Measurements from ENCODE around the gene ANGPTL4. TPM values are rescaled to one million over a fixed set of nuclear protein-coding genes. Genes with fewer than 3 reads are reported as not detected.

ANGPTL4 gene
- total and polyA plus RNA-seq, 4 donors, result 10.1 to 45.1 (median 29.7) TPM

DNA sequence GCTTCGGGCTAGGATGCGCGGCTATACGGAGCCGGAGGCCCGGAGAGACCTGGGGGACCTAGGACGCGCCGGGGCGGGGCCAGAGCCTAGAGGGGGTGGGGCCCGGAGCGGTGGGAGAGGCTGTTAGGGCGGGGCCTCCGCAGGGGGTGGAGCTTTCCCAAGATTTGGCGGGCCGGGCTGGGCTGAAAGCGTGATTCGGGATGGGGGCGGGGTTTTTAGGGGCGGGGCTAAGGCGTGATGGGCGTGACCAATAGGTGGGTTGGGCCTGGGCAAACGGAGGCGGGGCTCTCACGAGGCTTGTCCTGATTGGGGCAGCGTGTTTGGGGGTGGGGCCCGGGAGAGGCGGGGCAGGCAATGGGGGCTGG, 26.6 kb downstream of the ANGPTL4 start:
- H3K36me3 ChIP-seq (ENCODE audit: control insufficient read depth in 1 of 2, insufficient read depth in 2 of 2, low read length in 1 of 2), result no peaks in the 10 kb centered on the region
- no peaks in the 10 kb centered on the region for H3K27me3 ChIP-seq (ENCODE audit: control insufficient read depth in 1 of 2, insufficient read depth in 2 of 2, low read length in 1 of 2)
- ATAC-seq (ENCODE audit: low FRiP score), result peak; percentile 93
- WGBS, 2 donors, result 0 to 1% methylated on average over 21 to 28 of the region's 28 CpGs
- peak overlapping the region; percentile 76 to 97 for H3K4me3 ChIP-seq (ENCODE audit: low read length in 2 of 2)
- intact Hi-C loops (cut with DNase I), result loop anchor here (1.0 to 5.0 kb wide), 3 partner anchors 28 to 448 kb away; partner anchors contain the start of gene TIMM44 (in 1 of the 2)
- no peaks in the 10 kb centered on the region for H3K4me1 ChIP-seq (ENCODE audit: control insufficient read depth in 1 of 2, insufficient read depth in 2 of 2, low read length in 2 of 2)
- H3K27ac ChIP-seq (ENCODE audit: low read depth in 1 of 2, low read length in 2 of 2), result peak overlapping the region; percentile 80 to 100
- H3K9me3 ChIP-seq (ENCODE audit: control insufficient read depth, low read length), result no peaks in the 10 kb centered on the region
- peak; percentile 96 to 99 for DNase-seq

DNA sequence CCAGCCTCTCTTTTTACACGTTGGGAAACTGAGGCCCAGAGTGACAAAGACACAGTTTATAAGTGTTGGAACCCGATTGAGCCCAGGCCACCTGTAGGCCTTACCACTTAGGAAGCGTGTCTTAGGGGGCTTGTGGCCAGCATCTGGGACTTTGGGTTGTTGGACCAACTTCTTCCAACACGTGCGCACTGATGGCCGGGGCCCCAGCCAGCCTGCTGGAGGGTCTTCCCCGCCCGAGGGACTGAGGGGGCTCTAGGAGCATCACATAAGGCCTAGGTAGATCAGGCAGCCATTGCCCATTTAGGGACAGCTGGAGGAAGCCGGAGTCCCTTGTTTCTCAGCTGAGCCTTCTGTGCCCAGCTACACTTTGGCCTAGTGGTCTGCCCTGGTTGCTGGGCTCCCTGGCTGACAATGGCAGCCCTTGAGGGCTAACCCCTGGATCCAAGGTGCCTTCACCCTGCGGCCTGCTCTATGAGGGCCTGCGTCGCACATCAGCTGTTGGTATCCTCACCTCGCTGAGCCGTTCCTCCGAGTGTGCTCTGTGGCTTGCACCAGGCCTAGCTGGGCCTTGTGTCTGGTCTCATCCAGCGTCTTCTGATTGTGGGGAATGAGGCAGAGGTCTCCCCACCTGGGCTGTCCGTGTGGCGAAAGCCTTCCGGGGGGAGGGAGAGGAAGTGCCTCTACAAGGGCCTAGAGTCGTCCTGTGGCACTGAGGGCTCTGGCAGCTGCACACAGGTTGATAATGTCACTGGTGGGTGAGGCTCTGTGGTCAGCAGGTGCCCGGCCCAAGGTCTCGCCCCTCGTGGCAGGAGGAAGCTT, 27.5 kb downstream of the ANGPTL4 start:
- intact Hi-C loops (cut with DNase I), result loop anchor here (2.0 to 5.0 kb wide), 3 partner anchors 29 to 449 kb away; partner anchors contain the start of gene TIMM44 (in 1 of the 2)
- no peak for ATAC-seq (ENCODE audit: low FRiP score)

DNA sequence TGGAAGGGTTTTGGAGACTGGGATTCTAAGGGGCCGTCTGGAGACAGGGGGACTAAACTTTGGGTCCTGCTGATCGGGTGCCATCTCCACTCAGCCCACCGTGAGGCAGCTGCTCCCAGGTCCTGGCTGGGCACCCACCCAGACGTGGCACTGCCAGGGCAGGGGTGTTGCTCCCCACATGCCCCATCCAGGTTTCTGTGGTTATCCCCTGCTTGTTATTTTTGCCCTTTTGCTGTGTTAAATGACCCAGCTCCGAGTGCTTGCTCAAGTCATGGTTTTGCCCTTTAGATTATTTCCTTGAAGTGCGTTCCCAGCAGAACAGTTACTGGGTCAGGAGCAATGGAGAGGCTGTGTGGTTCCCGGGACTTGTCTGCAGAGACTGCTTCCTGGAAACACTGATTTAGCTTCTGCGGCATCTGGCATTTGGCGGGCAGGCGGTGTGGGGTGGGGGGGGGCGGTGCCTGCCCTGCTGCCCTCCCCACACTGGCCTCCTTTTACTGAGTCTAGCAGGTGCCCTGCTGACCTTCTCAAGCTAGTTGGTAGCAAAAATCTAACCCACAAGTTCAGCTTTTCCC, 28.1 kb downstream of the ANGPTL4 start:
- Histone ChIP-seq H3K4me1 (ENCODE audit: control insufficient read depth in 1 of 2, insufficient read depth in 2 of 2, low read length in 2 of 2) (no peaks in the 10 kb centered on the region), H3K4me3 (ENCODE audit: low read length in 2 of 2) (no peak overlapping the region), H3K9me3 (ENCODE audit: control insufficient read depth, low read length) (no peaks in the 10 kb centered on the region), H3K27me3 (ENCODE audit: control insufficient read depth in 1 of 2, insufficient read depth in 2 of 2, low read length in 1 of 2) (no peaks in the 10 kb centered on the region), H3K27ac (ENCODE audit: low read depth in 1 of 2, low read length in 2 of 2) (peak overlapping the region in 1 of 2 donors; percentile 73), H3K36me3 (ENCODE audit: control insufficient read depth in 1 of 2, insufficient read depth in 2 of 2, low read length in 1 of 2) (no peaks in the 10 kb centered on the region)
- 14 to 21% methylated on average over 10 to 11 of the region's 11 CpGs for WGBS, 2 donors
- ATAC-seq (ENCODE audit: low FRiP score), result no peak
- DNase-seq, result no peak
- intact Hi-C loops (cut with DNase I), result loop anchor here (2.0 to 5.0 kb wide), 2 partner anchors 37 to 450 kb away; partner anchors contain the start of gene TIMM44 (in 1 of the 2)

More for the DNA sequence above, 27.5 kb downstream of the ANGPTL4 start:
- Histone ChIP-seq H3K9me3 (ENCODE audit: control insufficient read depth, low read length) (no peaks in the 10 kb centered on the region), H3K36me3 (ENCODE audit: control insufficient read depth in 1 of 2, insufficient read depth in 2 of 2, low read length in 1 of 2) (no peaks in the 10 kb centered on the region), H3K27ac (ENCODE audit: low read depth in 1 of 2, low read length in 2 of 2) (peak overlapping the region in 1 of 2 donors; percentile 73), H3K27me3 (ENCODE audit: control insufficient read depth in 1 of 2, insufficient read depth in 2 of 2, low read length in 1 of 2) (no peaks in the 10 kb centered on the region), H3K4me3 (ENCODE audit: low read length in 2 of 2) (no peak overlapping the region), H3K4me1 (ENCODE audit: control insufficient read depth in 1 of 2, insufficient read depth in 2 of 2, low read length in 2 of 2) (no peaks in the 10 kb centered on the region)
- WGBS, 2 donors, result 69 to 70% methylated on average over 23 of the region's 23 CpGs
- DNase-seq, result no peak

DNA sequence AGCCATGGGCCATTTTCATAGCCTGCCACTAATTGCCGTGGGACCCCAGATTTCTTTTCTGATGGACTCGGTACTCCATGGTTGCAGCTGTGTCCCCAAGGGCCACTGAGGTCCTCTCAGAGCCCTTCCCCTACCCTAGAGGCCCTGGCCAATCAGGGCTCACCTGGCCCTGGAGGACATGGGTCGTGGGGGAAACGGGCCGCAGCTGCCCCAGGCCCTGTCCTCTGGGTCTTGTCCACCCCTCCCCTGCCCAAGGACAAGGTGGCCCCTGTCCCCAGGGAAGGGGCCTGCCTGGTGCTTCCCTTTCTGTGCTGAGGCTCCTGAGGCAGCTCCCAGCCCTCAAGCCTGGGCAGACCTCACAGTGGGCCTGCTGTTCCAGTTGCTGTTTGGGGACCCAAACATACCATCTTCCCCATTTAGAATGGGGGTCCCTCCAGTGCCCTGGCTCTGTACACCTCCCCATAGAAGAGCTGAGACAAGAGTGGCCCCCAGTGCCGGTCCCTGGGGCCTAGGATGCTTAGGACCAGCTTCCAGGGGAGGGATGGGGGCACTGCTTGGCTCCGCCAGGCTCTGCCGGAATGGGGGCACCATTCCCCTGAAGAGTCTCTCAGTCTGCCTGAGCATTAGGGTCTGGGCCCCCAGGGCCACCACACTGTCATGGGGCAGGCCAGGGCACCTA, 29.4 kb downstream of the ANGPTL4 start:
- Histone ChIP-seq H3K4me3 (ENCODE audit: low read length in 2 of 2) (no peak overlapping the region), H3K4me1 (ENCODE audit: control insufficient read depth in 1 of 2, insufficient read depth in 2 of 2, low read length in 2 of 2) (no peaks in the 10 kb centered on the region), H3K27me3 (ENCODE audit: control insufficient read depth in 1 of 2, insufficient read depth in 2 of 2, low read length in 1 of 2) (no peaks in the 10 kb centered on the region), H3K27ac (ENCODE audit: low read depth in 1 of 2, low read length in 2 of 2) (no peak overlapping the region), H3K9me3 (ENCODE audit: control insufficient read depth, low read length) (no peaks in the 10 kb centered on the region), H3K36me3 (ENCODE audit: control insufficient read depth in 1 of 2, insufficient read depth in 2 of 2, low read length in 1 of 2) (no peaks in the 10 kb centered on the region)
- ATAC-seq (ENCODE audit: low FRiP score) (no peak), DNase-seq (no peak)
- intact Hi-C loops (cut with DNase I), result loop anchor here (2.0 to 5.0 kb wide), 2 partner anchors 39 to 451 kb away; partner anchors contain the start of gene TIMM44 (in 1 of the 2)
- 65 to 70% methylated on average over 8 of the region's 8 CpGs for WGBS, 2 donors

DNA sequence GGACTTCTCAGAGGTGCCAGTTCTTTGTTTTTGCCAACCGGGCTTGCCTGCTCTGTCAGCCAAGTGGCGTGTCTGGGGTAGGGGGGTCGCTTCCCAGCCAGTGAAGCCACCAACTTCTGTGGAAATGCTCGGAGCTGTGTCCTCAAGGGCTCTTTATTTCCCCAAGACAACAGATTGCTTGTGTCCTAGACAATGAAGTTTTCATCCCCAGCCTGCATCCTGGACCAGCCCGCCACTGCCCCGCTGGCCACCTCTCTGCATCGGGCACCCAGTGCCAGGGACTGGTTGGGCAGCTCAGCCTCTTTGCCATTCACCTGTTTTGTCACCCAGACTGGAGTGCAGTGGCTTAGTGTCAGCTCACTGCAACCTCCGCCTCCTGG, 29.9 kb downstream of the ANGPTL4 start:
- H3K4me1 ChIP-seq (ENCODE audit: control insufficient read depth in 1 of 2, insufficient read depth in 2 of 2, low read length in 2 of 2), result no peaks in the 10 kb centered on the region
- H3K36me3 ChIP-seq (ENCODE audit: control insufficient read depth in 1 of 2, insufficient read depth in 2 of 2, low read length in 1 of 2), result no peaks in the 10 kb centered on the region
- H3K27ac ChIP-seq (ENCODE audit: low read depth in 1 of 2, low read length in 2 of 2), result no peak overlapping the region
- H3K9me3 ChIP-seq (ENCODE audit: control insufficient read depth, low read length), result no peaks in the 10 kb centered on the region
- intact Hi-C loops (cut with DNase I), result loop anchor here (2.0 to 5.0 kb wide), 2 partner anchors 39 to 452 kb away; partner anchors contain the start of gene TIMM44 (in 1 of the 2)
- ATAC-seq (ENCODE audit: low FRiP score), result no peak
- no peaks in the 10 kb centered on the region for H3K27me3 ChIP-seq (ENCODE audit: control insufficient read depth in 1 of 2, insufficient read depth in 2 of 2, low read length in 1 of 2)
- H3K4me3 ChIP-seq (ENCODE audit: low read length in 2 of 2), result no peak overlapping the region
- DNase-seq, result no peak
- 69 to 73% methylated on average over 8 of the region's 8 CpGs for WGBS, 2 donors

DNA sequence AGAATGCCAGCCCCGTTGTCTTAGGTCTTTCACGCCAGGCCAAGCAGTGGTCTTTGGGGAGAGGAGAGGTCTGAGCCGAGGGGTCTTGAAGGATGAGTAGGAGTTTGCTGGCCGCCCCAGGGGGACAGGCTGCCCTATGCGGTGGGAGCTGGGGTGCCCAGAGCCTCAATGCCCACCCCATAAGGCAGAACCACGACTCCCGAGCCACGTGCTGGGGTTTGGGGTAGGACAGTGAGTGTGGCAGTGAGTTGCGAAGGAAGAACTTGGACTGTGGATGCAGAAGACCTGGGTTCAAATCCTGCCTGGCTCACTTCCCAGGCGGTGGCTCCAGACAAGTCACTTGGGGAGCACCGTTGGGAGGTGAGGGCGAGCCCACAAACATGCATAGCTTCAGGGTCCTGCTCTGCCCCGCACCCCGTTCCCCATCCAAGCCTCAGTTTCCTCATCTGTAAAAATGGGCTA, 31.7 kb downstream of the ANGPTL4 start:
- ATAC-seq (ENCODE audit: low FRiP score), result no peak
- 87 to 90% methylated on average over 14 of the region's 14 CpGs for WGBS, 2 donors
- Histone ChIP-seq H3K4me1 (ENCODE audit: control insufficient read depth in 1 of 2, insufficient read depth in 2 of 2, low read length in 2 of 2) (no peaks in the 10 kb centered on the region), H3K27ac (ENCODE audit: low read depth in 1 of 2, low read length in 2 of 2) (no peak overlapping the region), H3K9me3 (ENCODE audit: control insufficient read depth, low read length) (no peaks in the 10 kb centered on the region), H3K27me3 (ENCODE audit: control insufficient read depth in 1 of 2, insufficient read depth in 2 of 2, low read length in 1 of 2) (no peaks in the 10 kb centered on the region), H3K36me3 (ENCODE audit: control insufficient read depth in 1 of 2, insufficient read depth in 2 of 2, low read length in 1 of 2) (no peaks in the 10 kb centered on the region), H3K4me3 (ENCODE audit: low read length in 2 of 2) (no peak overlapping the region)
- DNase-seq, result no peak
- intact Hi-C loops (cut with DNase I), result loop anchor here in 1 of 2 donors (2.0 kb wide), 1 partner anchor 41 kb away; no protein-coding TSS in a partner anchor

DNA sequence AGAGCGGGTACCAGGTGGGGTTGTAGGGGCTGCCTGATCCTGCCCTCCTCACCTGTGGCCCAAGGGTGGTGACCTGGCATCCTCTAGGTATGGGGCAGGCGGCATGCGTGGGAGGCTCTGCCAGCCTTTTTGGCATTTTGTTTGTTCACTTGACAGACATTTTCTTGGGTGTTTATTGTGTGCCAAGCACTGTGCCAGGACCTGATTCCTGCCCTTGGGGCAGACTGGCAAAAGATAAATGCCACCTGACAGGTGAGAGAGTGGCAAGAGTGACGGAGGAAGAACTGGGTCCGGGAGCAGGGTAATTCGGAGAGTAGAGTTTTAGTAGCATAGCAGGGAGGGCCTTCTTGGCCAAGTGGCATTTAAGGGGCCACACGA, 32.2 kb downstream of the ANGPTL4 start:
- intact Hi-C loops (cut with DNase I), result loop anchor here in 1 of 2 donors (2.0 kb wide), 1 partner anchor 41 kb away; no protein-coding TSS in a partner anchor
- Histone ChIP-seq H3K27ac (ENCODE audit: low read depth in 1 of 2, low read length in 2 of 2) (no peak overlapping the region), H3K36me3 (ENCODE audit: control insufficient read depth in 1 of 2, insufficient read depth in 2 of 2, low read length in 1 of 2) (no peaks in the 10 kb centered on the region), H3K27me3 (ENCODE audit: control insufficient read depth in 1 of 2, insufficient read depth in 2 of 2, low read length in 1 of 2) (no peaks in the 10 kb centered on the region), H3K4me1 (ENCODE audit: control insufficient read depth in 1 of 2, insufficient read depth in 2 of 2, low read length in 2 of 2) (no peaks in the 10 kb centered on the region), H3K9me3 (ENCODE audit: control insufficient read depth, low read length) (no peaks in the 10 kb centered on the region), H3K4me3 (ENCODE audit: low read length in 2 of 2) (no peak overlapping the region)
- 86 to 88% methylated on average over 7 of the region's 7 CpGs for WGBS, 2 donors
- DNase-seq, result no peak
- no peak for ATAC-seq (ENCODE audit: low FRiP score)

DNA sequence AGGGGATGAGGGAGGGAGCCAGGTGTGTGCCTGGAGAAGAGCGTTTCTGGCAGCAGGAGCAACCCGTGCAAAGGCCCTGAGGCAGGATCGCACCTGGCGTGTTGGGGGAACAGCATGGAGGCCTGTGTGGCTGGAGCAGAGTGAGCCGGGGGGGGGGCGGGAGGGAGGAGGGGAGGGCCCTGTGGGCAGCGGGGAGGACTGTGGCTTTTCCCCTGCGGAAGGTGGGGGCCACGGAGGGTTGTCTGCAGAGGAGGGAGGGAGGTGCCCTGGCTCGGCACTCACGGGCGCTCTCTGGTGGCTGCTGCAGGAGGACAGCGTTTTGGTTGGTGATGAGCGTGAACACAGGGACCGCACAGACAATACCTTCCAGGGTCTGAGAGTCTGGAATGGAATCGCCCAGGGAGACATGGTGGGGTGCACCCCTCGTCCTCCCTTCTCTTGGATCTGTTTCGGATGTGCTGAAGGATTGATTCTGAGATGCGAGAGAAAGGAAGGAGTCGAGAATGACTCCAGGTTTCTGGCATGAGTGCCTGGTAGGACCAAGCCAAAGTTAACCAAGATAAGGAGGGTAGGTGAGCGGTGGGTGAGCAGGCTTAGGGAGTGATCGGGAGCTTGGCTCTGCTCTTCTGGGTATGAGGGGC, 32.7 kb downstream of the ANGPTL4 start:
- no peak overlapping the region for H3K27ac ChIP-seq (ENCODE audit: low read depth in 1 of 2, low read length in 2 of 2)
- H3K4me1 ChIP-seq (ENCODE audit: control insufficient read depth in 1 of 2, insufficient read depth in 2 of 2, low read length in 2 of 2), result no peaks in the 10 kb centered on the region
- no peaks in the 10 kb centered on the region for H3K27me3 ChIP-seq (ENCODE audit: control insufficient read depth in 1 of 2, insufficient read depth in 2 of 2, low read length in 1 of 2)
- no peak overlapping the region for H3K4me3 ChIP-seq (ENCODE audit: low read length in 2 of 2)
- WGBS, 2 donors, result 43 to 45% methylated on average over 20 to 22 of the region's 22 CpGs
- H3K9me3 ChIP-seq (ENCODE audit: control insufficient read depth, low read length), result no peaks in the 10 kb centered on the region
- H3K36me3 ChIP-seq (ENCODE audit: control insufficient read depth in 1 of 2, insufficient read depth in 2 of 2, low read length in 1 of 2), result no peaks in the 10 kb centered on the region
- ATAC-seq (ENCODE audit: low FRiP score), result no peak
- peak; percentile 76 to 92 for DNase-seq
- intact Hi-C loops (cut with DNase I), result loop anchor here in 1 of 2 donors (2.0 kb wide), 1 partner anchor 42 kb away; no protein-coding TSS in a partner anchor
